HepG2 (cell line): ENCODE data around the gene CLCN4. TPM values are rescaled to one million over a fixed set of nuclear protein-coding genes. Genes with fewer than 3 reads are reported as not detected.

ENCODE experiments used
- ATAC-seq: fragments of 200-7000 bp; cut with Tn5 transposase; 3 replicates; pipeline ENCODE4 v1.9.1; 2020; ENCODE audit warnings: mild to moderate bottlenecking, moderate library complexity
- BruUV-seq: library from RNA; stranded (reverse); fragments of 400-500 nt; replicated peaks from 2 replicates; lab custom pipeline; 2021; lab: Mats Ljungman, UMichigan
- CTCF ChIA-PET: fragments of 300-600 bp; formaldehyde crosslinking; extraction: SDS; loops from one replicate; lab custom pipeline; 2021; ENCODE audit warnings: low total read pairs, inconsistent platforms, low intra/inter-chr PET ratio; lab: Yijun Ruan, JAX
- POLR2A ChIA-PET: fragments of 350-600 bp; sonication (Branson Sonifier 250); formaldehyde crosslinking; loops from one replicate; lab custom pipeline; 2020; ENCODE audit warnings: antibody characterized with exemption, inconsistent platforms; lab: Yijun Ruan, JAX
- DNase-seq: peaks from one replicate; pipeline ENCODE4 v3.0.0-alpha.2; 2015; ENCODE audit warnings: low spot score
- FAIRE-seq: peaks from 3 replicates; lab custom pipeline; 2011; peaks lifted over from hg19 to GRCh38; lab: Jason Lieb, UNC
- H2AFZ ChIP-seq: one replicate; pipeline ENCODE4 v1.6.1; 2011; ENCODE audit warnings: low read length, inconsistent platforms
- H3K27ac ChIP-seq: fragments of 300-600 bp; 3 replicates; pipeline ENCODE4 v1.8.0; 2011; ENCODE audit warnings: mixed run types, mild to moderate bottlenecking, mixed read lengths, low read length, inconsistent platforms; ENCODE audit not compliant: insufficient read depth; ENCODE audit errors: extremely low read length
- H3K27me3 ChIP-seq, 2 experiments: fragments of 200-600 bp in 1 of 2; 2 replicates in 1 of 2; 3 replicates in 1 of 2; pipeline versions ENCODE4 v1.6.0 to v1.8.0; 2011; ENCODE audit warnings: low read length in 2 of 2, mild to moderate bottlenecking in 2 of 2, moderate library complexity in 2 of 2, inconsistent platforms in 1 of 2; ENCODE audit not compliant: insufficient read depth in 2 of 2, control insufficient read depth in 1 of 2
- H3K36me3 ChIP-seq, 2 experiments: fragments of 200-600 bp in 1 of 2; replicated peaks in 1 of 2; 2 replicates in 1 of 2; 3 replicates in 1 of 2; pipeline versions ENCODE4 v1.5.1 to v1.8.0; 2011; ENCODE audit warnings: low read length in 2 of 2, inconsistent platforms in 1 of 2; ENCODE audit not compliant: insufficient read depth in 2 of 2, control insufficient read depth in 1 of 2
- H3K4me1 ChIP-seq: 2 replicates; pipeline ENCODE4 v1.5.1; 2012; ENCODE audit warnings: low read length, inconsistent platforms; ENCODE audit not compliant: insufficient read depth
- H3K4me2 ChIP-seq: 2 replicates; pipeline ENCODE4 v1.6.0; 2011; ENCODE audit warnings: low read depth, low read length, inconsistent platforms
- H3K4me3 ChIP-seq, 3 experiments: fragments of 200-600 bp in 1 of 3; sonication (generic), shearing (Covaris generic) in 1 of 3; replicated peaks in 1 of 3; 2 replicates each; pipeline ENCODE4 v1.5.1; 2011 to 2016; ENCODE audit warnings: low read length in 3 of 3, inconsistent platforms in 2 of 3, low read depth in 2 of 3, mild to moderate bottlenecking in 2 of 3, control low read depth in 1 of 3, mixed read lengths in 1 of 3; ENCODE audit not compliant: insufficient read depth in 1 of 3
- H3K79me2 ChIP-seq: one replicate; pipeline ENCODE4 v1.6.1; 2011; ENCODE audit warnings: low read length, inconsistent platforms; ENCODE audit not compliant: insufficient read depth
- H3K9ac ChIP-seq: 2 replicates; pipeline ENCODE4 v1.6.0; 2011; ENCODE audit warnings: mild to moderate bottlenecking, low read depth, low read length, inconsistent platforms; ENCODE audit not compliant: insufficient read depth
- H3K9me3 ChIP-seq: 2 replicates; pipeline ENCODE4 v1.5.1; 2012; ENCODE audit warnings: mild to moderate bottlenecking, low read length
- H4K20me1 ChIP-seq: 2 replicates; pipeline ENCODE4 v1.6.0; 2011; ENCODE audit warnings: inconsistent platforms, mild to moderate bottlenecking, low read length, moderate library complexity; ENCODE audit not compliant: insufficient read depth
- DMAP1 ChIP-seq: IDR thresholded peaks from 2 replicates; pipeline ENCODE4 v1.6.1; 2016
- MAFF ChIP-seq: IDR thresholded peaks from 2 replicates; pipeline ENCODE4 v1.6.1; 2011; ENCODE audit warnings: low read depth, low read length, improper control_type of control experiment
- PRMT3 ChIP-seq: sonication (generic); formaldehyde crosslinking; IDR thresholded peaks from 2 replicates; pipeline ENCODE4 v1.8.1; 2022; ENCODE audit warnings: low read depth, mild to moderate bottlenecking, moderate library complexity, missing genetic modification reagents, borderline replicate concordance
- PRPF4 ChIP-seq: fragments of 200-400 bp; formaldehyde crosslinking; IDR thresholded peaks from 2 replicates; pipeline ENCODE4 v1.6.1; 2016; ENCODE audit warnings: low read length, low read depth; ENCODE audit not compliant: poor library complexity, severe bottlenecking
- SALL1 ChIP-seq: sonication (generic); formaldehyde crosslinking; IDR thresholded peaks from 2 replicates; pipeline ENCODE4 v1.8.0; 2022; ENCODE audit warnings: mild to moderate bottlenecking, missing genetic modification reagents
- SMARCC2 ChIP-seq: fragments of 450-650 bp; IDR thresholded peaks from 2 replicates; pipeline ENCODE4 v1.6.1; 2017; ENCODE audit warnings: antibody characterized with exemption, mild to moderate bottlenecking
- SP2 ChIP-seq: sonication (generic); formaldehyde crosslinking; IDR thresholded peaks from 2 replicates; pipeline ENCODE4 v1.5.1; 2020; ENCODE audit warnings: mild to moderate bottlenecking, missing genetic modification reagents
- TMF1 ChIP-seq: sonication (generic); formaldehyde crosslinking; IDR thresholded peaks from 2 replicates; pipeline ENCODE4 v1.8.1; 2022; ENCODE audit warnings: low read depth, missing genetic modification reagents
- TOPORS ChIP-seq: sonication (generic); formaldehyde crosslinking; IDR thresholded peaks from 2 replicates; pipeline ENCODE4 v1.8.0; 2023; ENCODE audit warnings: mild to moderate bottlenecking, missing genetic modification reagents
- YEATS4 ChIP-seq: sonication (generic); formaldehyde crosslinking; IDR thresholded peaks from 2 replicates; pipeline ENCODE4 v1.4.0; 2020; ENCODE audit warnings: missing genetic modification reagents, borderline replicate concordance
- ZKSCAN5 ChIP-seq: sonication (generic); formaldehyde crosslinking; IDR thresholded peaks from 2 replicates; pipeline ENCODE4 v1.5.1; 2020; ENCODE audit warnings: mild to moderate bottlenecking, missing genetic modification reagents
- ZMAT3 ChIP-seq: sonication (generic); formaldehyde crosslinking; conservative IDR thresholded peaks from 2 replicates; pipeline ENCODE4 v1.7.0; 2021; ENCODE audit warnings: missing genetic modification reagents
- ZNF225 ChIP-seq: sonication (generic); formaldehyde crosslinking; IDR thresholded peaks from 2 replicates; pipeline ENCODE4 v1.4.0; 2020; ENCODE audit warnings: mild to moderate bottlenecking, missing genetic modification reagents
- ZNF333 ChIP-seq: sonication (generic); formaldehyde crosslinking; IDR thresholded peaks from 2 replicates; pipeline ENCODE4 v1.4.0; 2020; ENCODE audit warnings: mild to moderate bottlenecking, missing genetic modification reagents, borderline replicate concordance
- ZNF644 ChIP-seq: IDR thresholded peaks from 2 replicates; pipeline ENCODE4 v1.6.1; 2016; ENCODE audit warnings: low read depth
- ZNF850 ChIP-seq: sonication (generic); formaldehyde crosslinking; conservative IDR thresholded peaks from 2 replicates; pipeline ENCODE4 v1.9.0; 2021; ENCODE audit warnings: mild to moderate bottlenecking, missing genetic modification reagents
- WGBS: methylation state at CpG from one replicate; pipeline ENCODE4 v1.1.6; 2017; ENCODE audit warnings: low lambda C conversion rate; 5-methylcytosine and 5-hydroxymethylcytosine counted together
- in situ Hi-C: cut with HindIII; loops from 2 replicates; pipeline ENCODE4 v1.10.0; 2017; ENCODE audit warnings: low pct_unique_long_range_greater_than_20kb; ENCODE audit not compliant: extremely low pct_ligation_motif_present
- intact Hi-C: fragments of 100-400 bp; cut with micrococcal nuclease; formaldehyde crosslinking; loops from one replicate; pipeline ENCODE4 v1.10.0; 2022; ENCODE audit not compliant: unreplicated experiment
- polyA plus RNA-seq, 8 experiments: library from polyadenylated mRNA; depleted of rRNA in 3 of 8; stranded (reverse) in 7 of 8; unstranded in 1 of 8; fragments of >200 nt; fragmentation: Illumina TruSeq in 4 of 8; extraction: Trizol in 4 of 8; gene quantifications; 2 replicates each; pipeline versions ENCODE4 v1.2.1 to v1.2.3, GENCODE V29; 2011 to 2016; ENCODE audit warnings: low read depth in 4 of 8, missing spikeins in 1 of 8, mixed read lengths in 1 of 8; ENCODE audit not compliant: insufficient read depth in 1 of 8
- total RNA-seq, 5 experiments: library from RNA; depleted of rRNA; stranded (reverse); fragments of >200 nt; fragmentation: Illumina TruSeq; extraction: Trizol; gene quantifications; 2 replicates each; pipeline ENCODE4 v1.2.3, GENCODE V29; 2016; ENCODE audit warnings: low read depth in 1 of 5
- TF ChIP-seq, protein P1 (sequence below): sonication (generic); formaldehyde crosslinking; IDR thresholded peaks from 2 replicates; pipeline ENCODE4 v1.8.1; 2023; ENCODE audit warnings: mild to moderate bottlenecking, missing genetic modification reagents, borderline replicate concordance
- TF ChIP-seq, protein P2 (sequence below): sonication (generic); formaldehyde crosslinking; IDR thresholded peaks from 2 replicates; pipeline ENCODE4 v1.5.1; 2020; ENCODE audit warnings: mild to moderate bottlenecking, missing genetic modification reagents, borderline replicate concordance

Gene CLCN4
- total and polyA plus RNA-seq, 2 of the 13 experiments (the other 11 are each of a cell fraction or from before 2014, with no cell fraction given) = 1.8 to 2.5 TPM

GRCh38 chrX:10118530-10118929 lies 38.2 kb upstream of the CLCN4 start:
- FAIRE-seq (no peak), ATAC-seq (no peak), DNase-seq (no peak)
- CTCF ChIA-PET = interaction anchor here (1.3 to 9.2 kb wide), 12 partner anchors 17 to 244 kb away, joined by 4 to 696 read pairs (median 12); partner anchors contain the start of gene CLCN4
- Histone ChIP-seq H3K4me1 (no peaks in the 10 kb centered on the region), H3K79me2 (no peaks in the 10 kb centered on the region), H3K9ac (no peak overlapping the region), H3K4me2 (no peak overlapping the region), H3K27me3 (no peaks in the 10 kb centered on the region), H3K36me3 (no peaks in the 10 kb centered on the region; a peak in 1 of 5 replicates), H3K4me3 (no peak overlapping the region), H2AFZ (no peak overlapping the region), H4K20me1 (no peaks in the 10 kb centered on the region), H3K27ac (no peak overlapping the region), H3K9me3 (no peaks in the 10 kb centered on the region)
- no TSS peak for BruUV-seq
- intact Hi-C loops (loop anchor here (2.0 to 5.0 kb wide), 3 partner anchors 50 to 244 kb away; no protein-coding TSS in a partner anchor), in situ Hi-C loops (no loop called here)
- TF ChIP-seq SMARCC2 (no peak), MAFF (no peak), SP2 (CRISPR knock-in tag) (no peak), TOPORS (CRISPR knock-in tag) (no peak), TMF1 (no peak)
- POLR2A ChIA-PET = no interaction called here
- 86% methylated on average over 4 of the region's 4 CpGs for WGBS

DNA sequence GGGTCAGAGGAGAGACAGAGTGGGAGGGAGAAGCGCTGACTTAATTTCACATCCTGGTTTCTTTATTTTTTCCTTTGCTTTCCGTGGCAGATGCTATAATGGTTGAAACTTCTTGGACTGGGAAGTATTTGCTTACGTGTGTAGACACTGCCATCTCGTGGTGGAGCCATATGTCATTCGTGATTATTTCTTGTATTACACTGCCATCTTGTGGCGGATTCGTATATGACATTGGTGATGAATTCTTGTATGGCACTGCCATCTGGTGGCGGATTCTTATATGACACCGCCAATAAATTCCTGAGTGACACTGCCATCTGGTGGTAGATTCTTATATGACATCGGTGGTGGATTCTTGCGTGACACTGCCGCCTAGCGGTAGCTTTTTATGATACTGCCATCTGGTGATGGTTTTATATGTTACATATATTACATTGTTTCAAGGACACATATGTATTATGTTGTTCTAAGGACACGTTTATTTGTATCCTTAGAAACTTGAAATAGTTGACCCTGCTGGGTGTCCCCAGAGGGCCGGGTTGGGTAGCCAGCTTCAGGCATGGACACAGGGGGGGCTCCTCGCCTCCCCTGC lies 37.3 kb upstream of the CLCN4 start:
- Histone ChIP-seq H4K20me1 (no peaks in the 10 kb centered on the region), H3K4me1 (no peaks in the 10 kb centered on the region), H3K79me2 (no peaks in the 10 kb centered on the region), H3K27me3 (no peaks in the 10 kb centered on the region), H3K9me3 (no peaks in the 10 kb centered on the region), H2AFZ (no peak overlapping the region), H3K36me3 (no peaks in the 10 kb centered on the region; a peak in 1 of 5 replicates), H3K4me2 (no peak overlapping the region), H3K9ac (no peak overlapping the region), H3K4me3 (no peak overlapping the region), H3K27ac (no peak overlapping the region)
- FAIRE-seq = peak; percentile 100
- 5% methylated on average over 12 of the region's 16 CpGs for WGBS
- ChIA-PET CTCF (interaction anchor here (0.7 to 9.2 kb wide), 28 partner anchors 18 to 1303 kb away, joined by 3 to 696 read pairs (median 4); partner anchors contain the start of gene CLCN4), POLR2A (no interaction called here)
- no TSS peak for BruUV-seq
- in situ Hi-C loops = no loop called here
- ATAC-seq = no peak
- intact Hi-C loops = loop anchor here (1.0 to 5.0 kb wide), 5 partner anchors 49 to 245 kb away; no protein-coding TSS in a partner anchor
- peak; percentile 64 for DNase-seq
- TF ChIP-seq ZMAT3 (CRISPR knock-in tag) (no peak), ZNF225 (CRISPR knock-in tag) (no peak), DMAP1 (no peak), PRPF4 (peak; percentile 68), ZKSCAN5 (CRISPR knock-in tag) (no peak), PRMT3 (CRISPR knock-in tag) (no peak), YEATS4 (CRISPR knock-in tag) (no peak), ZNF333 (no peak), ZNF850 (CRISPR knock-in tag) (no peak), ZNF644 (CRISPR knock-in tag) (no peak), SALL1 (CRISPR knock-in tag) (peak; percentile 41; the same call in 1 of the 2 replicates)
- TF ChIP-seq, protein P1, sequence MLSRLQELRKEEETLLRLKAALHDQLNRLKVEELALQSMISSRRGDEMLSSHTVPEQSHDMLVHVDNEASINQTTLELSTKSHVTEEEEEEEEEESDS (CRISPR knock-in tag) = no peak
- TF ChIP-seq, protein P2, sequence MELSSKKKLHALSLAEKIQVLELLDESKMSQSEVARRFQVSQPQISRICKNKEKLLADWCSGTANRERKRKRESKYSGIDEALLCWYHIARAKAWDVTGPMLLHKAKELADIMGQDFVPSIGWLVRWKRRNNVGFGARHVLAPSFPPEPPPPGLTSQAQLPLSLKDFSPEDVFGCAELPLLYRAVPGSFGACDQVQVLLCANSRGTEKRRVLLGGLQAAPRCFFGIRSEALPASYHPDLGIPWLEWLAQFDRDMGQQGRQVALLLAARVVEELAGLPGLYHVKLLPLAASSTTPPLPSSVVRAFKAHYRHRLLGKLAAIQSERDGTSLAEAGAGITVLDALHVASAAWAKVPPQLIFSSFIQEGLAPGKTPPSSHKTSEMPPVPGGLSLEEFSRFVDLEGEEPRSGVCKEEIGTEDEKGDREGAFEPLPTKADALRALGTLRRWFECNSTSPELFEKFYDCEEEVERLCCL (CRISPR knock-in tag) = no peak
